GM12878 (cell line): ENCODE data around the gene CD63. TPM values are rescaled to one million over a fixed set of nuclear protein-coding genes. Genes with fewer than 3 reads are reported as not detected.

Experiments used
- ATAC-seq: fragments of 200-7000 bp; cut with Tn5 transposase; 3 replicates; pipeline ENCODE4 v1.9.1; 2020; ENCODE audit warnings: mild to moderate bottlenecking, moderate library complexity
- BruUV-seq: library from RNA; stranded (reverse); fragments of 400-500 nt; replicated peaks from 2 replicates; lab custom pipeline; 2021; lab: Mats Ljungman, UMichigan
- CTCF ChIA-PET: fragments of 300-600 bp; sonication (Branson Sonifier 250); formaldehyde crosslinking; extraction: SDS; loops from one replicate; lab custom pipeline; 2021; ENCODE audit warnings: inconsistent platforms; lab: Yijun Ruan, JAX
- POLR2A ChIA-PET: fragments of 350-600 bp; formaldehyde crosslinking; extraction: SDS; loops from one replicate; lab custom pipeline; 2021; ENCODE audit warnings: inconsistent platforms; lab: Charles Lee
- RAD21 ChIA-PET: fragments of 300-600 bp; sonication (Branson Sonifier 250); formaldehyde crosslinking; loops from one replicate; lab custom pipeline; 2023; ENCODE audit warnings: antibody characterized with exemption; ENCODE audit not compliant: unreplicated experiment; lab: Charles Lee
- SMC1A ChIA-PET: fragments of 300-600 bp; sonication (Branson Sonifier 250); formaldehyde crosslinking; loops from one replicate; lab custom pipeline; 2023; ENCODE audit not compliant: unreplicated experiment, uncharacterized antibody; lab: Charles Lee
- DNase-seq: peaks from one replicate; pipeline ENCODE4 v3.0.0-alpha.2; 2011; ENCODE audit warnings: low read depth, low spot score
- FAIRE-seq: peaks from 3 replicates; lab custom pipeline; 2011; peaks lifted over from hg19 to GRCh38; lab: Jason Lieb, UNC
- H2AFZ ChIP-seq: 2 replicates; pipeline ENCODE4 v1.6.0; 2011; ENCODE audit warnings: low read depth, low read length, control low read depth; ENCODE audit not compliant: control insufficient read depth
- H3K27ac ChIP-seq: 2 replicates; pipeline ENCODE4 v1.5.1; 2011; ENCODE audit warnings: control low read depth; ENCODE audit not compliant: control insufficient read depth, insufficient read depth
- H3K27me3 ChIP-seq, 2 experiments: replicated peaks in 1 of 2; 2 replicates each; pipeline versions ENCODE4 v1.6.0 to v1.6.1; 2011; ENCODE audit warnings: low read length in 1 of 2; ENCODE audit not compliant: control insufficient read depth in 2 of 2, insufficient read depth in 2 of 2
- H3K36me3 ChIP-seq, 2 experiments: 2 replicates each; pipeline ENCODE4 v1.5.1; 2011; ENCODE audit warnings: low read length in 1 of 2; ENCODE audit not compliant: control insufficient read depth in 2 of 2, insufficient read depth in 2 of 2
- H3K4me1 ChIP-seq: 2 replicates; pipeline ENCODE4 v1.6.1; 2011; ENCODE audit warnings: mild to moderate bottlenecking, low read length, moderate library complexity, mixed read lengths; ENCODE audit not compliant: control insufficient read depth, insufficient read depth
- H3K4me2 ChIP-seq: 2 replicates; pipeline ENCODE4 v1.6.0; 2011; ENCODE audit warnings: control low read depth; ENCODE audit not compliant: control insufficient read depth, insufficient read depth
- H3K4me3 ChIP-seq: fragments of 200-600 bp; sonication (generic); 2 replicates; pipeline ENCODE4 v1.5.1; 2016
- H3K79me2 ChIP-seq: 2 replicates; pipeline ENCODE4 v1.6.0; 2011; ENCODE audit warnings: low read length; ENCODE audit not compliant: control insufficient read depth, insufficient read depth
- H3K9ac ChIP-seq: 2 replicates; pipeline ENCODE4 v1.8.0; 2011; ENCODE audit warnings: low read length, control low read depth, mixed read lengths; ENCODE audit not compliant: control insufficient read depth, insufficient read depth
- H3K9me3 ChIP-seq: replicated peaks from 3 replicates; pipeline ENCODE4 v1.5.1; 2011; ENCODE audit warnings: mild to moderate bottlenecking, low read length; ENCODE audit not compliant: control insufficient read depth, insufficient read depth
- H4K20me1 ChIP-seq: 2 replicates; pipeline ENCODE4 v1.6.0; 2011; ENCODE audit not compliant: control insufficient read depth, insufficient read depth
- GATAD2B ChIP-seq: fragments of 450-650 bp; conservative IDR thresholded peaks from 2 replicates; pipeline ENCODE4 v1.6.1; 2017; ENCODE audit warnings: low read depth, mild to moderate bottlenecking, moderate library complexity
- WGBS: methylation state at CpG from one replicate; pipeline ENCODE4 v1.1.6; 2016; ENCODE audit warnings: low lambda C conversion rate; ENCODE audit not compliant: insufficient replicate concordance, insufficient coverage; ENCODE audit errors: missing lambda C conversion rate; 5-methylcytosine and 5-hydroxymethylcytosine counted together
- in situ Hi-C: fragments of 300-500 bp; cut with MboI; formaldehyde crosslinking; loops from 9 replicates; pipeline ENCODE4 v1.14.3; 2018; ENCODE audit warnings: mixed read lengths
- intact Hi-C: fragments of 100-400 bp; cut with micrococcal nuclease; formaldehyde crosslinking; loops from one replicate; pipeline ENCODE4 v1.14.2; 2022; ENCODE audit not compliant: unreplicated experiment
- polyA plus RNA-seq, 11 experiments: library from polyadenylated mRNA; depleted of rRNA in 4 of 11; unstranded in 6 of 11; stranded (reverse) in 5 of 11; fragments of >200 nt; fragmentation: Nextera tagmentation in 4 of 11; fragmentation: Illumina TruSeq in 1 of 11; extraction: Ambion mirVana in 4 of 11; extraction: Trizol in 1 of 11; gene quantifications; 1 replicate in 1 of 11; 2 replicates in 10 of 11; pipeline versions ENCODE4 v1.2.1 to v1.2.3, GENCODE V29; 2011 to 2016; ENCODE audit warnings: inconsistent platforms in 2 of 11, missing spikeins in 2 of 11, low read depth in 1 of 11
- total RNA-seq, 4 experiments: library from RNA; depleted of rRNA in 3 of 4; stranded (reverse); fragments of >200 nt in 3 of 4; fragmentation: Illumina TruSeq in 1 of 4; extraction: Trizol in 1 of 4; gene quantifications; 2 replicates each; pipeline versions ENCODE4 v1.2.1 to v1.2.3, GENCODE V29; 2013 to 2021
- TF ChIP-seq, protein P1 (sequence below): fragments of 450-650 bp; IDR thresholded peaks from 2 replicates; pipeline ENCODE4 v1.6.1; 2017; ENCODE audit warnings: mild to moderate bottlenecking, low read depth, inconsistent platforms; ENCODE audit not compliant: poor library complexity, severe bottlenecking

CD63 gene
- total and polyA plus RNA-seq, 10 of the 15 experiments (the other 5 are each of a cell fraction or from before 2014, with no cell fraction given) = 147 to 220 (median 183) TPM

DNA sequence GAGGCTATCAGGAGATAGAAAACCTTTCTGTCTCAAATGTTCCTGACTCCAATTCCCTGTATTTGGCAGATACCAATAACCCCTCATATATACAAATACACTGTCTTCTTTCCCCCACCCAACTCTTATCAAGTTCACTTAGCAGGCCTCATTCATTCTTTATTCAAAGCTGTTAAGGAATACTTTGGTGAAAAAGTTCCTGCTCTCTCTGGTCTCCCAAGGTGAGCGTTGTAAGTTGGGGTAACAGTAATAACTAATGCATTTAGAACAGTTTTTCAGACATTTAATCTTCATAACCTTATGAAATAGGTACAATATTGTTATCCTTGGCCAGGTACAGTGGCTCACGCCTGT is 10.2 kb upstream of the CD63 start:
- DNase-seq (no peak), ATAC-seq (no peak)
- ChIA-PET CTCF (interaction anchor here (0.6 to 7.1 kb wide), 68 partner anchors 8 to 483 kb away, joined by 3 to 205 read pairs (median 8); partner anchors contain the start of genes BLOC1S1, CD63, DGKA and DNAJC14), RAD21 (interaction anchor here (0.5 to 7.7 kb wide), 45 partner anchors 8 to 763 kb away, joined by 3 to 113 read pairs (median 9); partner anchors contain the start of genes BLOC1S1, CD63, DNAJC14 and ESYT1), POLR2A (interaction anchor here (0.6 to 2.9 kb wide), 19 partner anchors 9 to 449 kb away, joined by 3 to 36 read pairs (median 6); partner anchors contain the start of genes BLOC1S1, CD63, DNAJC14 and PA2G4)
- no TSS peak for BruUV-seq
- Histone ChIP-seq H3K9ac (no peak overlapping the region), H3K36me3 (no peaks in the 10 kb centered on the region), H3K4me3 (no peak overlapping the region), H3K27me3 (no peaks in the 10 kb centered on the region), H3K4me2 (no peak overlapping the region), H3K4me1 (peaks cover 7% of the 10 kb centered on the region), H3K9me3 (no peaks in the 10 kb centered on the region), H3K27ac (no peak overlapping the region)
- in situ Hi-C loops = loop anchor here (5.0 kb wide), 2 partner anchors 203 to 293 kb away; no protein-coding TSS in a partner anchor
- TF ChIP-seq GATAD2B = no peak
- TF ChIP-seq, protein P1, sequence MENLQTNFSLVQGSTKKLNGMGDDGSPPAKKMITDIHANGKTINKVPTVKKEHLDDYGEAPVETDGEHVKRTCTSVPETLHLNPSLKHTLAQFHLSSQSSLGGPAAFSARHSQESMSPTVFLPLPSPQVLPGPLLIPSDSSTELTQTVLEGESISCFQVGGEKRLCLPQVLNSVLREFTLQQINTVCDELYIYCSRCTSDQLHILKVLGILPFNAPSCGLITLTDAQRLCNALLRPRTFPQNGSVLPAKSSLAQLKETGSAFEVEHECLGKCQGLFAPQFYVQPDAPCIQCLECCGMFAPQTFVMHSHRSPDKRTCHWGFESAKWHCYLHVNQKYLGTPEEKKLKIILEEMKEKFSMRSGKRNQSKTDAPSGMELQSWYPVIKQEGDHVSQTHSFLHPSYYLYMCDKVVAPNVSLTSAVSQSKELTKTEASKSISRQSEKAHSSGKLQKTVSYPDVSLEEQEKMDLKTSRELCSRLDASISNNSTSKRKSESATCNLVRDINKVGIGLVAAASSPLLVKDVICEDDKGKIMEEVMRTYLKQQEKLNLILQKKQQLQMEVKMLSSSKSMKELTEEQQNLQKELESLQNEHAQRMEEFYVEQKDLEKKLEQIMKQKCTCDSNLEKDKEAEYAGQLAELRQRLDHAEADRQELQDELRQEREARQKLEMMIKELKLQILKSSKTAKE = peak; percentile 28
- TF ChIP-seq, all 136 proteins: peak for 1
- no peak for FAIRE-seq
- WGBS = 78% methylated on average over 2 of the region's 2 CpGs
- Histone ChIP-seq H3K79me2 (no peaks in the 10 kb centered on the region), H2AFZ (no peak overlapping the region; the same call in 1 of the 2 replicates), H4K20me1 (no peaks in the 10 kb centered on the region)
- intact Hi-C loops = loop anchor here (1.0 to 10.0 kb wide), 6 partner anchors 58 to 446 kb away; partner anchors contain the start of genes PA2G4, RPL41, SARNP and SMARCC2
- SMC1A ChIA-PET = interaction anchor here (0.6 to 5.2 kb wide), 52 partner anchors 8 to 453 kb away, joined by 3 to 51 read pairs (median 6); partner anchors contain the start of genes BLOC1S1, CD63, DGKA and ESYT1
